Activated CD4-positive, alpha-beta T cell treated with anti-CD3 and anti-CD28 coated beads, Interleukin-2, amount 50 U/mL, for 48 hours (primary cell): ENCODE measurements around the gene AQP5.
A peak's percentile ranks its signal among the peaks of the same experiment; 100 is the strongest.
"Not testable (repeated sequence)": the region's sequence is repeated elsewhere in the genome, so short reads cannot be mapped to it uniquely, and the experiment has no call there.

Experiments used
- DNase-seq, 2 experiments: peaks; one replicate each; pipeline ENCODE4 v3.0.0-alpha.2; 2020

The AQP5 gene

DNA sequence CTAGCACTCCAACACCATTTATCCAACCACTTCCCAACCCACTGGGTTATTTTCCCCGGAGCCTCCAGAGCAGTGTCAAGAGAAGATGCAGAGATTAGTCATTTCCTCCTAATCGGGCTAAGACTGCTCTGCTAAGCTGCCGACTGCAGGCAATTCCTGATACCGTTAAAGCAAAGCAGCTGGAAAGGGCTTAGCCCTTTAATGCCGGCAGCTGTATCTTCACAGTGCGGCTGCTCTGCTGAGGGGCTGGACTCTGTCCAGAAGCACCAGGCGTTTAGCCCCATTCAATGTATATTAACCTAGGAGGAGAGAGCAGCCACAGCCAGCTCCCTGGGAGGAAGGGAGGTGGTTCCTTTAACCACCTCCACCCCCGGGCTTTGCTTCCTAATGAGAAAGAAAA is 22.2 kb downstream of the AQP5 start:
- DNase-seq, result no peak

DNA sequence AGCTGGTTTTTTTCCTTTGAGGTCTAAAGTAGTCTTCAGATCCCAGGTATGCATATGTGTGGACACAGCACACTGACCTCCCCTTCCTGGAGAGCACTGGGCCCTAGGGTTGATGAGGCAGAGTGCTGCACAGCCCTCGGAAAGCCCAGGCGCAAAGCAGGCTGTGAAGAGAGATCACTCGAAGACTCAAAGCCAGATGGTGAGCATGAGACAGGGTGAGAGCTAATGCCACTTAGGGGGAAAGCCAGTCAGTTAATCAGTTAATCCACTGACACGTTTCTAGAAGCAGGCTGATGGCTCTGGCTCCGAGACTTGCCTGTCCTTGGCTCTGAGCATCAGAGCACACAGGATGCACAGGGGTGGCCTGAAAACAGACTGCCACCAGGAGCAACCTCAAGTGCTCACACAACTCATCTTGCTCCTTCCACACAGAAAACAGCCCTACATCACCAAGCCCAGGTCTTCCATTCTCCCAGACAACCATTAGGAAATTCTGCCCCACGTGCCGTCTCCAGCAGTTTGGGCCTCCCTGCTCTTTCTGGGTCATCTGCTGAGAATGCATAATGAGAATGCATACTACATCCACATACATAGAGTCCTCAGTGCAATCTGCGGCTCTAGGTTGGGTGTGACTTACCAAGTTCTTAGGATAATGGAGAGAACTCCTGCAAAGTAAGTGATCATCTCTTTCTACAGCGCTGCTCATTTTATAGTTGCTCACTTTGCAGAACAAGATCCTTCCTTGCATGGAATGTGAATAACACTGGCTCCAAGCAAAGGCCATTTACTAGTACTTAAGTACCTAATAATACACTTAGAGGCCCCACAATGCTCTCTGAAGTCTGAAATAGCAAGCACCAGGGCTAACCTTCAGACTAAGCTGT is 23.0 kb downstream of the AQP5 start:
- DNase-seq, result no peak

DNA sequence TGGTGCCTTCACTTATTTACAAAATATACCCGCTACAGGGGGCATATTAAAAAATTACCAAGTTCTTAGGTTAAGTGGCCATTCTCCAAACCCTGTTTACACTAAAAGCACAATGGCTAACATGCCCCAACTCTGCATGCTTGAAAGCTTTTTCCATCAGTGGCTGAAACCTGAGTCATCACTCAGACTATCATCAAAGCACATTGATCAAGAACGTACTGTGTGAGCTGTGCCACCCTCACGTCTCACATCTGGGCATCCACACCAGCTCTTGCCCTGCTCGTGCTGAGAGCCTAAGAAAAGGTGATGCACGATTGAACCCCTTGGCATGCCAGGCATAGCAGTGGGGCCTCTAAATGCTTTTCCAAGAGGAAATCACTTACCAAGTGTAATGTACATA is 24.3 kb downstream of the AQP5 start:
- DNase-seq, result peak in 1 of 2 experiments; percentile 30

DNA sequence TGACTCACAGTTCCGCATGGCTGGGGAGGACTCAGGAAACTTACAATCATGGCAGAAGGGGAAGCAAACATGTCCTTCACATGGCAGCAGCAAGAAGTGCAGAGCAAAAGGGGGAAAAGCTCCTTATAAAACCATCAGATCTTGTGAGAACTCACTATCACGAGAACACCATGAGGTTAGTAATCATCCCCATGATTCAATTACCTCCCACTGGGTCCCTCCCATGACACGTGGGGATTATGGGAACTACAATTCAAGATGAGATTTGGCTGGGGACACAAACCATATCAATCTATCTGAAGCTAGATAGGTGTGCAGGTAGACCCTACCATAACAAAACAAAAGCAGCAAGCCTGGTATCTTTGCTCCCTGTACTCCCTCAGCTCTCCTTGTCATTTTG is 24.8 kb downstream of the AQP5 start:
- DNase-seq, result not testable (repeated sequence)

DNA sequence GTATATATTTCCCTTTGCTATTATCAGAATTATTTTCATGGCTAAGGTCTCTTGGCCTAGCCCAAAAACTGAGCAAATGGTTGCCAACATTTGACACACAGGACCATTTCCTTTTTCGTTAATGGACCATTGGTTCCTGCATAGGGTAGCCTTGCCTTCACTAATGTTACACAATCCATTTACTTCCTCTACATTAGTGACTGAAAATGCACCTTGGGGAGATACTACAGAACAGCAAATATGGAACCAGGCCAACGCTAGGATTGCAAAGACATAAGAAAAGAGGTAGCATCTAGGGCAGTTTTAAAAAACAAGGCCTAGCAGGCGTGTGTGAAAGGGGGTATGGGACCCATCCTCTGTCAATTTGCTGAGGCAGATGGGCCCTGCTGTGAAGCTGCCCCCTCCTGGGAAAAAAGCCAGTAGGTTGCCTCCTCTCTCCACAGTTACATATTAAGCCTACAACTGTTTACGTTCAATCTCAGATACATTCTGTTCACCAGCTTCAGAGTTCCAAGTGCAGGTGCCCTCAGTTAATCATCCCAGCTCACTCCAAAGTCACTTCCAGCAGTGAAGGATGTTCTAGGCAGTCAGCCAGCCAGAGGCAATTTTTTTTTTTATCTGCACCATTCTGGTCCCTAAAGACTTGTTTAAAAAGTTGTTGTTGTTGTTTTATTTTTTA is 26.1 kb downstream of the AQP5 start:
- DNase-seq, result no peak

DNA sequence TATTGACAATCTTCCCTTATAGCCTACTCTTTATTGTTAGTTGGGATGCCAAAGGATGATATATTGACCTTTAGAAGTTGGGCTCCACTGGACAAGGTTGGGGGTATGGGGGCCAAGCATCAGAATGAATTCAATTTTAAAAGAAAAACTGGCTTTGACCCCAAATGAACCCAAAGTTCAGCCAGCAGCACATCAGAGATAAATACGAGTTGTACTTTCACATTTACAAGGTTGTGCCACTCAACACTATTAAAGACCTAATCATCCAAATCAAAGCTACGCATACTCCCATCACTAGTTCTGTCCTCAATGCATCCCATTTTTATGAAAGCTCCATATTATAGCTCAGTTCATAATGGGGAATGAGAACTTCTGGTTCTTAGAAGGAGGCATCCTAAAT is 27.7 kb downstream of the AQP5 start:
- not testable (repeated sequence) for DNase-seq

DNA sequence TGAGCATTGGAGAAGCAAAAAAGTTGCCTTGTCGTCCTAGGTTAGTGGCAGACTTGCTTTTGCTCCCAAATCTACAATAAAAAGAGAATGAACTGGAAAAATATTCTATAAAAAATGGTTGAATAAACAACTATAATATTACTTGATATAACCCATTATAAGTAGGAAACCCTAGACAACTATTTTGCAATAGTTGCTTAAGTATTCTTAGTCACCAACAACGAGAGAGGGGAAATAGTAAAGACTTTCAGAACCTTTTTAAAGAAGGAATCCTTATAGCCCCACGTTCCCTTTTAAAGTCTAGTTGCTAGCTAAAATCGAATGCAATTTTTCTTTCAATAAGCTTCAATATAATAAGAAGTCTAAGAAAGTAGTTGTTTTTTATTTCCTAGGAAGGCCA is 28.6 kb downstream of the AQP5 start:
- DNase-seq, result no peak

DNA sequence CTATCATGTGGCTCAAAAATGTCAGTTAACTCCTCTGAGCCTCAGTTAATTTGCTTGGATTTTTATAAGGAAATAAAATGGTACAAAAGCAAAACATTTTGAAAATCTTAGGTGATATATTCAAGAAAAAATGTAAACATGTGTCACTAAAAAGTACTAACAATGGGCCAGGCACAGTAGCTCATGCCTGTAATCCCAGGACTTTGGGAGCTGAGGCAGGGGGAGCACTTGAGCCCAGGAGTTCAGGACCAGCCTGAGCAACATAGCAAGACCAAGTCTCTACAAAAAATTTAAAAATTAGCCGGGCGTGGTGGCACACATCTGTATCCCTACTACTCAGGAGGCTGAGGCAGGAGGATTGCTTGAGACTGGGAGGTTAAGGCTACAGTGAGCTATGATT is 36.8 kb downstream of the AQP5 start:
- no peak for DNase-seq

DNA sequence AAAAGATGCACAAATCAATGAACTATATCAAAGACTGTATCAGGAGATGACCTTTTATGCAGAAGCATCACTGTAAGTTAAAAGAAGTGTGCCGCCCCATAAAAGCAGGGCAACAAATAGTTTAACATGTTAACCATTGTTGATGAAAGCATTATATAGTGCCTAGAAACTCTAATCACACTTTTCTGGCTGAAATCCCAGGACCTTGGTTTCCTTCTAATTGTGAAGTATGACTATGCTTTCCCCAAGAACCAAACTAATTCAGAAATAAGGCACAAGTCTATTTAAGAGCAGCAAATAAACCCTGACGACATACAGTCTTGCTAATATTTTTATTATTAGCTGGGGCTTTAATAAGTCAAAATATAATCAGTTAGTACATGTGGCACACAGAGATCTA is 41.9 kb downstream of the AQP5 start:
- DNase-seq, result no peak

DNA sequence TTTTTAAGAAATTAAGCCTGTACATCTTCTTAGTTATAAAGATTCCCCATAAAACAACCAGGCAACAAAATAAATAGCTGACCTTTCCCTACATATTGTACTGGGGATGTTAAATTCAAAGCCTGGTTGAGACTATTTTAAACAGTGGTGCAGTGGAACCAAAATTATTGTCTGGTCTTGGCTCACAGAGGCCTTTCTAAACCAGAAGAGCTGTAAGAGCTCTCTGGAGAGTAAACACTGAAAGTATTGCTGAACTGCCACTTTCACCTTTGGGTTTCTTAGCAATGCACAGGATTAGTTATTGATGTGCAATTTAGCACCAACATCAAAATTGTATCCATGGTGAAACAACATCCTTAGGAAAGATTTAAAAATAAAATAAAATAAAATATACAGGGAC is 43.0 kb downstream of the AQP5 start:
- DNase-seq, result no peak

DNA sequence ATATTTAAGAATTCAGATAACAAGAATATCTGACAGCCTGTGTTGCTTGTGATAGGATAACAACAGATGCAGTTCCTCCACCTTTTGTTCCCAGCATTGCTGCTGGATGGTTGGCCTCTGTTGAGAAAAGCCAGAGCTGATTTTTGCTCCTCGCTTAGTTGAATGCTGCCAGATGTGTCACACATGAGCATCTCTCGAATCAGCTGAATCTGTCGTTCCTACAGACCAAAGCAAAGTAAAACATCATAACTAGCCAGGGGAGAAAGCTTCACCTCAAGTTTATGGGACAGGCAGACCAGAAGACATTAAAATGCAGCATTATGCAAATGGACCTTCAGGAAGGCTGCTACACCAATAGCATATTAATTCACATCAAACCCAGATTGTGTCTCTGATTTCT is 43.5 kb downstream of the AQP5 start:
- DNase-seq, result no peak

DNA sequence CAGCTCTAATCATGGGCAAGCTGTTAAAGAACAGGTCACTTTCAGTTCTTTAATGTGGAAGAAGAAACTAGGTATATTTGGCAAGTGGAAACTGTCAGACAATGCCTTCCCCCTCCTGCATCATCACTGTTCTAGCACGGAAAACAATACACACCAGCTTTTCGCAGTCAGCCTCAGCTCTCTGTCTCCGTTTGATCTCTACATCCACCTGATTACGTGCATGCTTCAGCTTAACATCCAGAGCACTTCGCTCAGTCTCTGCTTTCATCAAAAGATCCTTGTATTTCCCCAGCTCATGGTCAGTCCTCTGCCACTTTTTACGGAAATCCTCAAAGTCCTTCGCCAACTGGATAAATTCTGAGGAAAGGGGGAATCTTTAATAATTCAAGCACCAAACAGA is 44.6 kb downstream of the AQP5 start:
- no peak for DNase-seq

DNA sequence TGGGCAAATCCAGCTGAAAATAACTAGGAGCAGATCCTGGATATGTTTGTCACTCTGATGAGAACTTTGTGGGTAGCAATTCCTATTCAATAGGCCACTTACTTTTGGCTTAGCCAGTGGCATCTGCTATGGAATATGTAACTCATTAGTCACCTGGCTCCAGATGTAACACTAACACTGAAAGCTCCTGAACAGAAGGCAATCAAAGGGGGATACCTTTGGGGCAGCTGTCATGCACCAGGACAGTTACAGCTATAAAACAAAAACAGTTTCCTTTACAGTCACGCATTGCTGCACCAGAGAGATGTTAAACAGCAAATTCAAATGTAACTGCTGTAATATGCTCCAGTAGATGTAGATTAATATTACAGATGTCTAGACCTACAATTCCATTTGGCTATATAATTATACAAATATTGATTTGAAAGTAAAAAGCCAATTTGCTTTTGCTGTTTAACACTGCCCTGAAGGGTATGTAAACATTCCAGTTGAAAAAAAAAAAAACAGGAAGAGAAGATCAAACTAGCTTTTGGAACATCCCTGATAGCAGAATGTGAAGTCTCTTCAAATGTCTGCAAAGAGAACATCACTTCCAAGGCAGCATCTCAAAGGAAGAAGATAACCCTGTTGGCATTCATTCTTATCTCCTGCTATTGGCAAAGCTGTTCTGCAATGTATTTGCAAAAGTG is 45.2 kb downstream of the AQP5 start:
- DNase-seq, result no peak

DNA sequence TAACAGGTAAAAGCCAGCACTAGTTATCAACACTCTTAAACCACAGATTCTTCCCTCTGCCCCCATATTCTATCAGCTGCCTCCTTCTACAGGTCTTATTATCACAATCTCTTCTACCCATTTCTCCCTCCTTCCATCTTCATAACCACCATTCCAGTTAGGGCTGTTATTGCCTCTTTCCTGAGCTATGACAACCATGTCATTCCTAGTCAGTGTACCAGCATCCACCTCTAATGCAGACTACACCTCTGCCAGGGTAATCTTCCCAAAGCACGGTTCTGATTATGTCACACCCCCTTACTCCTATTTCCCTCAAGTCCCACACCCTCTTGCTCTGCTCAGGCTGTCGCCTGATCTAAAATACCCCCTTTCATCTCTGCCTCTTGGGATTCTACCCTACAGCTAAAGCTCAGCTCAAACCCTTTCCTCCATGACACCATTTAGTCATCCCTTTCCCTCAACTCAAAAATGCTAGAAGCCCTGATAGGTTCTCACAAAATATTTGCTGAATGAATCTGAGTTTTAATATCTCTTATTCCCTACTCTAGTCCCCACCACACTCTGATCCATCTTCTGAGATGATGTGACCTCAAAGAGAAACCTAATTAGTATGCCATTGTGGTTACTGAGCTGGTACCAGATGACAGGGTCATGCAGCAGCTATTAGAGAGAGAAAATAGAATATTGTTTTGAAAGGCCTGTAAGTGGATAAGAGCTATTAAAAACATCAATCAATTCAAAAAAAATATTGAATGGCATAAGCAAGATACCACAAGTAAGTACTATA is 51.9 kb downstream of the AQP5 start:
- no peak for DNase-seq

DNA sequence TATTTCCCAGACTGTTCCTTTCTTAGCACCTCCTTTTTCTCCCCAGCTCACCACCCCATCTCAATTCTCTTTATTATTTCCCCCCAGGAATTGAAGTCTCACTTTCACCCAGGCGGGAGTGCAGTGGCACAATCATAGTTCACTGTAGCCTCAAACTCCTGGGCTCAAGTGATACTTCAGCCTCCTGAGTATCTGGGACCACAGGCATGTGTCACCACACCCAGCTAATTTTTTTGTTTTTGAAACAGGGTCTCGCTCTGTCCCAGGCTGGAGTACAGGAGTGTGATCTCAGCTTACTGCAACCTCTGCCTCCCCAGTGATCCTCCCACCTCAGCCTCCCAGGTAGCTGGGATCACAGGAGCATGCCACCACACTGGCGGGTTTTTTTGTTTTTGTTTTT is 52.7 kb downstream of the AQP5 start:
- DNase-seq, result no peak
